ENCODE data around the gene OR2S2. TPM values are rescaled to one million over a fixed set of nuclear protein-coding genes. Genes with fewer than 3 reads are reported as not detected.

Gene OR2S2
- total RNA-seq, 2 donors from 2014 or later: not detected

GRCh38 chr9:35930521-35930920 is 27.4 kb downstream of the OR2S2 start:
- no peak overlapping the region for H3K4me3 ChIP-seq (ENCODE audit: low read length)
- TF ChIP-seq CTCF (conservative IDR thresholded peaks at IDR 0.05): no peak
- Mint-ChIP-seq H3K4me1 (no peaks in the 10 kb centered on the region), H3K27me3 (ENCODE audit: insufficient read depth) (peaks cover 25% of the 10 kb centered on the region), H3K9me3 (no peaks in the 10 kb centered on the region), H3K36me3 (ENCODE audit: low read depth) (no peaks in the 10 kb centered on the region), H3K4me3 (no peak overlapping the region), H3K27ac (no peak overlapping the region)
- H3K36me3 ChIP-seq (ENCODE audit: control insufficient read depth, insufficient read depth, low read length): no peaks in the 10 kb centered on the region
- no peaks in the 10 kb centered on the region for H3K4me1 ChIP-seq (ENCODE audit: control insufficient read depth, insufficient read depth, low read length)
- H3K27me3 ChIP-seq (ENCODE audit: control insufficient read depth, insufficient read depth, low read length, poor library complexity, severe bottlenecking): peaks cover 27% of the 10 kb centered on the region
- H3K27ac ChIP-seq (ENCODE audit: low read depth, low read length): no peak overlapping the region
- no peak for DNase-seq
- no peaks in the 10 kb centered on the region for H3K9me3 ChIP-seq (ENCODE audit: control insufficient read depth, low read length)
- H3K9ac ChIP-seq (ENCODE audit: extremely low read depth, low read length, poor library complexity, severe bottlenecking): no peak overlapping the region

- no peak overlapping the region for H3K27ac ChIP-seq (ENCODE audit: low read depth, low read length)
These were observed 28.6 kb downstream of the OR2S2 start for GRCh38 chr9:35929453-35929718.

GRCh38 chr9:35928591-35929452 is 29.1 kb downstream of the OR2S2 start:
- Histone ChIP-seq H3K4me1 (ENCODE audit: control insufficient read depth, insufficient read depth, low read length) (no peaks in the 10 kb centered on the region), H3K27ac (ENCODE audit: low read depth, low read length) (no peak overlapping the region), H3K36me3 (ENCODE audit: control insufficient read depth, insufficient read depth, low read length) (no peaks in the 10 kb centered on the region), H3K9ac (ENCODE audit: extremely low read depth, low read length, poor library complexity, severe bottlenecking) (no peak overlapping the region), H3K4me3 (ENCODE audit: low read length) (no peak overlapping the region), H3K9me3 (ENCODE audit: control insufficient read depth, low read length) (no peaks in the 10 kb centered on the region), H3K27me3 (ENCODE audit: control insufficient read depth, insufficient read depth, low read length, poor library complexity, severe bottlenecking) (peaks cover 27% of the 10 kb centered on the region)
- no peak overlapping the region for H3K27ac Mint-ChIP-seq
- TF ChIP-seq CTCF (conservative IDR thresholded peaks at IDR 0.05): no peak
- WGBS, 2 experiments (ENCODE audit: insufficient coverage in 1 of 2, insufficient read length in 1 of 2): 86 to 93% methylated on average over 6 to 9 of the region's 9 CpGs
- H3K9me3 Mint-ChIP-seq: no peaks in the 10 kb centered on the region
- H3K4me1 Mint-ChIP-seq: no peaks in the 10 kb centered on the region
- H3K27me3 Mint-ChIP-seq (ENCODE audit: insufficient read depth): peaks cover 28% of the 10 kb centered on the region
- H3K36me3 Mint-ChIP-seq (ENCODE audit: low read depth): no peaks in the 10 kb centered on the region
- no peak for DNase-seq
- H3K4me3 Mint-ChIP-seq: no peak overlapping the region

More at GRCh38 chr9:35929453-35929718, 28.6 kb downstream of the OR2S2 start:
- Mint-ChIP-seq H3K4me3 (no peak overlapping the region), H3K27ac (no peak overlapping the region), H3K27me3 (ENCODE audit: insufficient read depth) (peaks cover 28% of the 10 kb centered on the region), H3K9me3 (no peaks in the 10 kb centered on the region), H3K36me3 (ENCODE audit: low read depth) (no peaks in the 10 kb centered on the region), H3K4me1 (no peaks in the 10 kb centered on the region)
- H3K36me3 ChIP-seq (ENCODE audit: control insufficient read depth, insufficient read depth, low read length): no peaks in the 10 kb centered on the region
- no peak overlapping the region for H3K4me3 ChIP-seq (ENCODE audit: low read length)
- H3K9me3 ChIP-seq (ENCODE audit: control insufficient read depth, low read length): no peaks in the 10 kb centered on the region
- no peak for TF ChIP-seq CTCF (conservative IDR thresholded peaks at IDR 0.05)
- DNase-seq: no peak
- H3K4me1 ChIP-seq (ENCODE audit: control insufficient read depth, insufficient read depth, low read length): no peaks in the 10 kb centered on the region
- 76 to 92% methylated on average over 3 to 6 of the region's 6 CpGs for WGBS, 2 experiments (ENCODE audit: insufficient coverage in 1 of 2, insufficient read length in 1 of 2)
- H3K27me3 ChIP-seq (ENCODE audit: control insufficient read depth, insufficient read depth, low read length, poor library complexity, severe bottlenecking): peaks cover 27% of the 10 kb centered on the region
- H3K9ac ChIP-seq (ENCODE audit: extremely low read depth, low read length, poor library complexity, severe bottlenecking): no peak overlapping the region

All from endodermal cell (in vitro differentiated cells).